ENCODE results near the gene TMEM209. TPM values are rescaled to one million over a fixed set of nuclear protein-coding genes. Genes with fewer than 3 reads are reported as not detected.
"Not testable (repeated sequence)": the region's sequence is repeated elsewhere in the genome, so short reads cannot be mapped to it uniquely, and the experiment has no call there.

TMEM209 gene
- total RNA-seq, 1 donor from 2014 or later, result 22.7 TPM

DNA sequence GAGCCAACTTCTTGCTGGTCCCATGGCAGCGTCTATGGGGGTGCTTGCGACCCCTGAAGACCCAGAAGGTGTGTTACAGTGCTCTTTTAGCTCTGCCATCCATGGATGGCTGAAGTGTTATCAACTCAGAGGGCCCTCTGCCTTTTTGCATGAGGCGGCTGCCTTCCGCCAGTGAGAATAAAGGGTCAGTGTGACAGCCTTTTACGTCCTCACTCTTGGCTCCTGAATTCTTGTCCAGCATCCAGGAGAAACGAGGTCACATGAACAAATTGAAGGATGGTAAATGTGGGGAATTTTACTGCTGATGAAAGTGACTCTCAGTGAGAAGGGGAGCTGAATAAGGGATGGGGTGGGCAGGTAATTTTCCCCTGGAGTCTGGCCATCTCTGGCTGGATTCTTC is 26.6 kb upstream of the TMEM209 start:
- peaks cover 13% of the 10 kb centered on the region for H3K4me1 Mint-ChIP-seq (ENCODE audit: unreplicated experiment)
- DNase-seq (ENCODE audit: extremely low spot score, unreplicated experiment), result no peak

DNA sequence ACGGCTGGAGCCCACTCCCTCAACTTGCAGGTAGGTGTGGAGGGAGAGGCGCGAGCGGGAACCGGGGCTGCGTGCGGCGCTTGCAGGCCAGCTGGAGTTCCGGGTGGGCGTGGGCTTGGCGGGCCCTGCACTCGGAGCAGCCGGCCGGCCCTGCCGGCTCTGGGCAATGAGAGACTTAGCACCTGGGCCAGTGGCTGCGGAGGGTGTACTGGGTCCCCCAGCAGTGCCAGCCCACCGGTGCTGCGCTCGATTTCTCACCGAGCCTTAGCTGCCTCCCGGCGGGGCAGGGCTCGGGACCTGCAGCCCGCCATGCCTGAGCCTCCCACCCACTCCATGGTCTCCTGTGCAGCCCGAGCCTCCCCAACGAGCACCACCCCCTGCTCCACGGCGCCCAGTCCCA is 24.8 kb upstream of the TMEM209 start:
- DNase-seq (ENCODE audit: extremely low spot score, unreplicated experiment); H3K27me3 Mint-ChIP-seq (ENCODE audit: unreplicated experiment); H3K9me3 Mint-ChIP-seq (ENCODE audit: unreplicated experiment); H3K27ac Mint-ChIP-seq (ENCODE audit: unreplicated experiment); H3K4me3 Mint-ChIP-seq (ENCODE audit: unreplicated experiment); H3K36me3 Mint-ChIP-seq (ENCODE audit: unreplicated experiment): not testable (repeated sequence)
- H3K4me1 Mint-ChIP-seq (ENCODE audit: unreplicated experiment), result peaks cover 13% of the 10 kb centered on the region

More for the DNA sequence above, 26.6 kb upstream of the TMEM209 start:
- TF ChIP-seq, protein P1, sequence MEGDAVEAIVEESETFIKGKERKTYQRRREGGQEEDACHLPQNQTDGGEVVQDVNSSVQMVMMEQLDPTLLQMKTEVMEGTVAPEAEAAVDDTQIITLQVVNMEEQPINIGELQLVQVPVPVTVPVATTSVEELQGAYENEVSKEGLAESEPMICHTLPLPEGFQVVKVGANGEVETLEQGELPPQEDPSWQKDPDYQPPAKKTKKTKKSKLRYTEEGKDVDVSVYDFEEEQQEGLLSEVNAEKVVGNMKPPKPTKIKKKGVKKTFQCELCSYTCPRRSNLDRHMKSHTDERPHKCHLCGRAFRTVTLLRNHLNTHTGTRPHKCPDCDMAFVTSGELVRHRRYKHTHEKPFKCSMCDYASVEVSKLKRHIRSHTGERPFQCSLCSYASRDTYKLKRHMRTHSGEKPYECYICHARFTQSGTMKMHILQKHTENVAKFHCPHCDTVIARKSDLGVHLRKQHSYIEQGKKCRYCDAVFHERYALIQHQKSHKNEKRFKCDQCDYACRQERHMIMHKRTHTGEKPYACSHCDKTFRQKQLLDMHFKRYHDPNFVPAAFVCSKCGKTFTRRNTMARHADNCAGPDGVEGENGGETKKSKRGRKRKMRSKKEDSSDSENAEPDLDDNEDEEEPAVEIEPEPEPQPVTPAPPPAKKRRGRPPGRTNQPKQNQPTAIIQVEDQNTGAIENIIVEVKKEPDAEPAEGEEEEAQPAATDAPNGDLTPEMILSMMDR (IDR thresholded peaks at IDR 0.05), result no peak
- Mint-ChIP-seq H3K4me3 (ENCODE audit: unreplicated experiment) (no peak overlapping the region), H3K27ac (ENCODE audit: unreplicated experiment) (no peak overlapping the region), H3K9me3 (ENCODE audit: unreplicated experiment) (no peaks in the 10 kb centered on the region), H3K27me3 (ENCODE audit: unreplicated experiment) (no peaks in the 10 kb centered on the region), H3K36me3 (ENCODE audit: unreplicated experiment) (no peaks in the 10 kb centered on the region)

DNA sequence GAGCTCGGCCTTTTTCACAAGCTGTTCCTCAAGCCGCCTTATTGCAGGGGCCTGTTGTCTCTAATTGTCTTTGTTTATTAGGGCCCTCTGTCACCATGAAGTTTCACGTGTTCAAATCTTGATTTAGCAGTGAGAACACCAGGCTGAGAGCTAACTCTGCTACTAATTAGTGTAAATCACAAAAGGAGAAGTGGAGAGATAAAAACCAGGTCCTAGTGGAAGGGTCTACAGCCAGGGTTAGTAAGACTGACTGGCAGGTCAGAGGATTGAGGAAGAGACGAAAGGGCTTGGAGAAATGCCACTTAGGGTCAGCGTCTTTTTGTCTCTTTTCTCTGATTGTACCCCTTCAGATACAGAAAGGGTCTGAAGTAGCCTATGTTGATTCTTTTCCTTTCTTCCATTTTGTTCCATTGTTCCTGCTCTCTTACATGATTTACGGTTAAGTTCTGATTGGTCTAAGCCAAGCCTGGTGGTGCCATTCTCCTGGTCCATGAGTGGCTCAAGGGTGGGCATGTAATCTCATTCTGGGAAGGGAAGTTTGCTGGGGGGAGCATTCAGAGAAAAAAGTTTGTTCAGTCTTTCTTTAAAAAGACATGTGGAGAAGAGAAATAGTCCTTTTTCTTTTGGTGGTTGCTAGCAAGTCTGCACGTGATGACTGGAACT is 23.8 kb upstream of the TMEM209 start:
- Mint-ChIP-seq H3K4me1 (ENCODE audit: unreplicated experiment) (peaks cover 13% of the 10 kb centered on the region), H3K4me3 (ENCODE audit: unreplicated experiment) (no peak overlapping the region), H3K27me3 (ENCODE audit: unreplicated experiment) (no peaks in the 10 kb centered on the region), H3K27ac (ENCODE audit: unreplicated experiment) (no peak overlapping the region), H3K36me3 (ENCODE audit: unreplicated experiment) (no peaks in the 10 kb centered on the region), H3K9me3 (ENCODE audit: unreplicated experiment) (no peaks in the 10 kb centered on the region)
- TF ChIP-seq, protein P1 (IDR thresholded peaks at IDR 0.05), result no peak
- no peak for DNase-seq (ENCODE audit: extremely low spot score, unreplicated experiment)

DNA sequence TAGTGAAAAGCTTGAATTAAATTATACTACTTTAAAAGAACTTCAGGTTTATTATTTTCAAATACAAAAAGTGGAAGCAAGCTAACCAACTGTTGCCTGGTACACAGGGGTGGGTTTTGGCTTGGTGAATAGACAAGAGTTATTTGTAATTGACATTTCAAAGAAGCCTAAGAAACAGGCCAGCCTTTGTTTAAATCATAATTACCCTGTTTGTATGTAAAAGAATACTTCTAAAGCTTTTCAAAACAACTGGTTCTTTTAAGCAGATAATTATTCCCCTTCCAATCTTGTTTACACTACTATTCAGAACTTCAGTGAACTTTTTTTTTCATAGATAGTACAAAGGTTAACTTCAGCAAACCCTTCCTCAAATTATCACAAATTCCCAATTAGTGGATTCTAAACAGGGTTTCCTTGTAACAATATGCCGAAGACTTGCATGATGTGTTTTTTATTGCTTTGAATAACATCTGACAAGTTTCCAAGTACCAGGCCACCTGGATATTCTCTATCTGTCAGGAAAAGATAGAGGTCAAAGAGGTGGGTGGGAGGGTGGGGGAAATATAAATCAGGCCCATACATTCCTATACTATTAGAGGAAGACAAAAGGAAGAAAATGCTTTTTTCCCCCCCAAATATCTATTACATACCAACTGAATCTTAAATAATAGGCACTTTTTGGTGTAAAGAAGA is 22.8 kb upstream of the TMEM209 start:
- Mint-ChIP-seq H3K9me3 (ENCODE audit: unreplicated experiment) (no peaks in the 10 kb centered on the region), H3K27me3 (ENCODE audit: unreplicated experiment) (no peaks in the 10 kb centered on the region), H3K27ac (ENCODE audit: unreplicated experiment) (no peak overlapping the region), H3K36me3 (ENCODE audit: unreplicated experiment) (no peaks in the 10 kb centered on the region), H3K4me3 (ENCODE audit: unreplicated experiment) (no peak overlapping the region), H3K4me1 (ENCODE audit: unreplicated experiment) (peaks cover 13% of the 10 kb centered on the region)
- TF ChIP-seq, protein P1 (IDR thresholded peaks at IDR 0.05), result no peak
- no peak for DNase-seq (ENCODE audit: extremely low spot score, unreplicated experiment)

DNA sequence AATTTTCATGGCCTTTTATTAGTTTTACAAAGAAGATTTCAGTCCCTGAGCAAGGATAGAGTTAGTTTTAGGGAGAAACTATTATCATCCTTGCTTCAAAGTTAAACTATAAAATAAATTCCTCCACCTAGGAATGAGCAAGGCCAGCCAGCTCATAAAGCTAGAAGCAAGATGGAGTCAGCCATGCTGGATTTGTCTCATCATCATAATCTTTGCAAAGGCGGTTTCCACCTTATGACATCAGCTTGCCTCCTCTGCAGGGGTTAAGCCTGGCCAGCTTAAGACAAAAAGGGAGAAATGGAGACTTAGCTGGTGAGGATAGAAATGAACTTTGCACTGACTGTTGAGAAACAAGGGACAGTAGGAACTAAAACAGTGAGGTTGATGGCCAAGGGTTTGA is 21.1 kb upstream of the TMEM209 start:
- H3K4me3 Mint-ChIP-seq (ENCODE audit: unreplicated experiment), result no peak overlapping the region
- H3K27me3 Mint-ChIP-seq (ENCODE audit: unreplicated experiment), result no peaks in the 10 kb centered on the region
- DNase-seq (ENCODE audit: extremely low spot score, unreplicated experiment), result no peak
- peaks cover 2% of the 10 kb centered on the region for H3K4me1 Mint-ChIP-seq (ENCODE audit: unreplicated experiment)
- H3K27ac Mint-ChIP-seq (ENCODE audit: unreplicated experiment), result no peak overlapping the region
- no peaks in the 10 kb centered on the region for H3K36me3 Mint-ChIP-seq (ENCODE audit: unreplicated experiment)
- TF ChIP-seq, protein P1 (IDR thresholded peaks at IDR 0.05), result no peak
- H3K9me3 Mint-ChIP-seq (ENCODE audit: unreplicated experiment), result no peaks in the 10 kb centered on the region

DNA sequence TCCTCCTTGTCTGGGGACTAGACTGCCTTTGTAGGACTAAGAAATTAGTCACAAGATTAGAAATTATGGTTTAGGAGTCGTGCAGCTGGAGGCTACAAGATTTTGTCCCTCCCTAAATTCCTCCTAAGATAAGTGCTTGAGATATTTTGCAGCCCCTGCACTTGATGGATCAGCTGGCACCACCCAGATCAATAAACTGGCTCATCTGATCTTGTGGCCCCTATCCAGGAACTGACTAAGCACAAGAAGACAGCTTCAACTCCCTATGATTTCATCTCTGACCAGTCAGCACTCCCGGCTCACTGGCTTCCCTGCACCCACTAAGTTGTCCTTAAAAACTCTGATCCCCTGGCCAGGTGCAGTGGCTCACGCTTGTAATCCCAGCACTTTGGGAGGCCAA is 19.7 kb upstream of the TMEM209 start:
- H3K27me3 Mint-ChIP-seq (ENCODE audit: unreplicated experiment); DNase-seq (ENCODE audit: extremely low spot score, unreplicated experiment); H3K4me1 Mint-ChIP-seq (ENCODE audit: unreplicated experiment); H3K9me3 Mint-ChIP-seq (ENCODE audit: unreplicated experiment); H3K36me3 Mint-ChIP-seq (ENCODE audit: unreplicated experiment); H3K4me3 Mint-ChIP-seq (ENCODE audit: unreplicated experiment); H3K27ac Mint-ChIP-seq (ENCODE audit: unreplicated experiment): not testable (repeated sequence)
